Activated CD4-positive, alpha-beta memory T cell treated with anti-CD3 and anti-CD28 coated beads, Interleukin-2, amount 10 ng/mL, durations not matched to agents 7 days and 5 days (primary cell): ENCODE results near the gene MEF2C. TPM values are rescaled to one million over a fixed set of nuclear protein-coding genes. Genes with fewer than 3 reads are reported as not detected.

Experiments
- CTCF ChIA-PET: fragments of 350-600 bp; sonication (Branson Sonifier 250); formaldehyde crosslinking; loops from one replicate; lab custom pipeline; 2021; ENCODE audit warnings: antibody characterized with exemption, inconsistent platforms; lab: Charles Lee
- POLR2A ChIA-PET: fragments of 350-600 bp; sonication (Branson Sonifier 250); formaldehyde crosslinking; loops from one replicate; lab custom pipeline; 2021; ENCODE audit warnings: antibody characterized with exemption; lab: Charles Lee
- DNase-seq: peaks from one replicate; pipeline ENCODE4 v3.0.0-alpha.2; 2020
- H3K27ac Mint-ChIP-seq: one replicate; pipeline ENCODE4 v1.8.0; 2021; ENCODE audit warnings: mild to moderate bottlenecking, mixed read lengths
- H3K27me3 Mint-ChIP-seq: one replicate; pipeline ENCODE4 v1.8.0; 2021; ENCODE audit warnings: mixed read lengths
- H3K36me3 Mint-ChIP-seq: one replicate; pipeline ENCODE4 v1.8.0; 2021; ENCODE audit warnings: low read depth, mixed read lengths
- H3K4me1 Mint-ChIP-seq: one replicate; pipeline ENCODE4 v1.8.0; 2021; ENCODE audit warnings: mixed read lengths
- H3K4me3 Mint-ChIP-seq: one replicate; pipeline ENCODE4 v1.8.0; 2021; ENCODE audit warnings: mild to moderate bottlenecking, mixed read lengths
- H3K9me3 Mint-ChIP-seq: one replicate; pipeline ENCODE4 v1.8.0; 2021; ENCODE audit warnings: mixed read lengths
- total RNA-seq, 2 experiments: library from RNA; stranded (reverse); gene quantifications; one replicate each; pipeline ENCODE4 v1.2.3, GENCODE V29; 2021

Gene MEF2C
- total RNA-seq, 2 experiments from 2014 or later = 0.03 TPM; not detected in 1

DNA sequence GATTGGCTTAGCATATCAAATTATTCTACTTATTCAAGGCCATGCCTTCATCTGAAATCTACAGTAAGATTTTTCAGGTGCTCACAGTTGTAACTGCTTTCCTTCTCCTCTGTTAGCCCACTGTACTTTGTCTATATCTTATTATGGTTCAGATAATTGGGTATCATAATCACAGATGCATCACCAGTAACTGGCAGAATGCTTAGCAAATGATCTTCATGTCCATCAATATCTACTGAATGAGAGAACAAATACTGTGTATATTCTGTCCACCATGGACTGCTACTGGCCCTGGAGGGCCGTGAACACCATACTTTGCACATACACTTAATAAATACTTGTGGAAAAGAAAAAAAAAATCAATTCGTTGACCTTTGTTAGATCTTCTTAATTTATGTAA, 96.2 kb downstream of the MEF2C start:
- POLR2A ChIA-PET = no interaction called here
- Mint-ChIP-seq H3K36me3 (no peaks in the 10 kb centered on the region), H3K9me3 (no peaks in the 10 kb centered on the region), H3K4me3 (no peak overlapping the region), H3K4me1 (peaks cover 4% of the 10 kb centered on the region), H3K27ac (no peak overlapping the region), H3K27me3 (peaks cover 2% of the 10 kb centered on the region)
- DNase-seq = no peak
- CTCF ChIA-PET = interaction anchor here (1.0 kb wide), 1 partner anchor 42 kb away, joined by 3 read pairs; no protein-coding TSS in a partner anchor

DNA sequence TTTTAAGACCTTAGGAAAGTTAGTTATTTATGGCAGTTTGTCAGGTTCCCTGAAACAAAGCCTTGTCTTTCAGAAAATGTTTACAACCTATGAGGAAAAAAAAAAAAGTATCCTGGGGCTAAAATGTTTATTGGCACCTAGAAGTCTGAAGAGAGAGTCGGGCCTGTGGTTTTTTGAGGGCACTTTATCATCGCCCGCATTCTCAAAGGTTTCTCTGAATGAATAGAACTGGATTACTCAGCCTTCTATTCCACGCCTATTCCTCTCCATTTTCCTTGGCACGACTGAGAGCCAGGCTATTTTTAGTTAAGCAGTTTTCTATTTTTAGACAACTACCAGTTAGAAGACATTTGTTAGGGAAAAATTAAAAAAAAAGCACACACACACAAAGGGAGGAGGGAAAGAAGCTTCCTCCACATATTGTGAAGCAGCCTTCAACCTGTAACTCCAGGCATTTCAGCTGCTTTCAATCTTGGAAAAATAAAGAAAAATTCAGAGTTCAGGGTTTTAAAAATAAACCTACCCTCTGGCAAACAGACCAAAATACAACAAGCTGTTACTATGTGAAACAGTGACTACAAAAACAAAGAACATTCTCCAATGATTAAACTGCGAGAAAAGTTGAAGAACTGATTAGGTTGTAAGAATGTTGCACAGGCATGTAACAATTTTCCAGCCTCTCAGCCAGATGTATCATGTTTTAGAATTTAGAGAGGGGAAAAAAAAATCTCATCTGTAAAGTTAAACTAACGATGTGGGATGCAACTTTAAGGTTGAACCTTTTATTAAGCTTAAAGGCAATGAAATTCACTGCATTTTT, 97.0 kb downstream of the MEF2C start:
- no peak for DNase-seq
- ChIA-PET CTCF (no interaction called here), POLR2A (no interaction called here)
- Mint-ChIP-seq H3K9me3 (no peaks in the 10 kb centered on the region), H3K27ac (no peak overlapping the region), H3K27me3 (peaks cover 2% of the 10 kb centered on the region), H3K36me3 (no peaks in the 10 kb centered on the region), H3K4me1 (peaks cover 4% of the 10 kb centered on the region), H3K4me3 (no peak overlapping the region)

DNA sequence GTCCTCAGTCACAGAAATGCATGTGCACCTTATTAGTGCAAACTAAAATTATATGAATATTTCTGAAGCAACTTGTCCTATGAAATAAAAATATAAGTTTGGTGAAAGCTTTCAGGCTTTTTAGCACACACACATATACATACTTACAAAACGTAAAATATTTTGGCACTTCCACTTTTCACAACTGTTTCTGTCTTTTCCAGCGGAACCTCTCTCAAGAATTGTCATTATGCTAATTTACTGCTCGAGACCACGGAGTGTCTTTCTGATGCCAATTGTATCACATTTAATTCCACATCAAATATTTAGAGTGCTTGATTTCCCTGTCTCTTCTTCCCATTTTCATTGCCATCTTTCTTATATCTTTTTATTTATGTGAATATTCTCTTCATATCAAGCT, 100.4 kb downstream of the MEF2C start:
- Mint-ChIP-seq H3K27me3 (no peaks in the 10 kb centered on the region), H3K27ac (no peak overlapping the region), H3K4me3 (no peak overlapping the region), H3K4me1 (peaks cover 4% of the 10 kb centered on the region), H3K36me3 (no peaks in the 10 kb centered on the region), H3K9me3 (no peaks in the 10 kb centered on the region)
- CTCF ChIA-PET = no interaction called here
- DNase-seq = no peak
- POLR2A ChIA-PET = no interaction called here

DNA sequence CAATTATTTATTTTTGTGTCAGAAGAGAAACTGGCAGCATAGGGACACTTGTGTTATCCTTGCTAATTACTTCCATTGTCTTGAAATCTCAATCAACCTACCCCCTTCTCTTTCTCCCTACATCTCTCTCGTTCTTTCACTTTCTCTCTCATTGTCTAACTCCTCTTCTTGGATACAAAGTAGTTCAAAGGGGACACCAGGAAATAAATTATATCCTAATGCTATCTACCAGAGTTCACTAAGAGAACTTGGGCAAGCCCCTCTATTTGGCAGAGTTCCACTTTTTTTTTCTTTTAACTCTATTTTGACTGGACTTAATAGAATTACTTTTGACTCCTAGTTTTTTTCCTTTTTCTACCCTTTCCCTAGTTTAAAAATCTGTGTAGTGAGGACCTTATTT, 102.2 kb downstream of the MEF2C start:
- H3K36me3 Mint-ChIP-seq = no peaks in the 10 kb centered on the region
- no peak overlapping the region for H3K4me3 Mint-ChIP-seq
- no peaks in the 10 kb centered on the region for H3K27me3 Mint-ChIP-seq
- no peak for DNase-seq
- H3K4me1 Mint-ChIP-seq = peaks cover 2% of the 10 kb centered on the region
- no peaks in the 10 kb centered on the region for H3K9me3 Mint-ChIP-seq
- no peak overlapping the region for H3K27ac Mint-ChIP-seq
- ChIA-PET POLR2A (no interaction called here), CTCF (no interaction called here)

DNA sequence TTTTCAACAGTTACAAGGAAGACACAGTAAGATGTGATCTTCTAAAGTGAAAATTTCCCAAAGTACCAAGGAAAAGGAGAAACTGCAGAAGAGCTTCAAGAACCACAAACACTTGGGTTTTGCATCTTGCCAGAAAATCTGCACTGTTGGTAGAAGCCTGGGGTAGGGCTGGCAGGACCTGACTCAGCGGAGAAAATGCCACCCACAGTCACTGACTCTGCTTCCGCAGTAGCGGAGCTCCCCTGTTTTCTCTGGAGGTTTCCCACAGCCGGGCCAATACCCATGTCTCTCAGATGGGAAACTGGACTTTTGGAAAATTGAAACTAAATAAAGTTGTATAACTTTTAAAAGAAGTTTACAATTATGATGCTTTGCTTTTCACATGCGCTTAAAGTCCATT, 104.2 kb downstream of the MEF2C start:
- no peak overlapping the region for H3K27ac Mint-ChIP-seq
- no peaks in the 10 kb centered on the region for H3K9me3 Mint-ChIP-seq
- no peaks in the 10 kb centered on the region for H3K4me1 Mint-ChIP-seq
- no peak for DNase-seq
- no peaks in the 10 kb centered on the region for H3K27me3 Mint-ChIP-seq
- no peak overlapping the region for H3K4me3 Mint-ChIP-seq
- no peaks in the 10 kb centered on the region for H3K36me3 Mint-ChIP-seq
- POLR2A ChIA-PET = no interaction called here
- CTCF ChIA-PET = no interaction called here

DNA sequence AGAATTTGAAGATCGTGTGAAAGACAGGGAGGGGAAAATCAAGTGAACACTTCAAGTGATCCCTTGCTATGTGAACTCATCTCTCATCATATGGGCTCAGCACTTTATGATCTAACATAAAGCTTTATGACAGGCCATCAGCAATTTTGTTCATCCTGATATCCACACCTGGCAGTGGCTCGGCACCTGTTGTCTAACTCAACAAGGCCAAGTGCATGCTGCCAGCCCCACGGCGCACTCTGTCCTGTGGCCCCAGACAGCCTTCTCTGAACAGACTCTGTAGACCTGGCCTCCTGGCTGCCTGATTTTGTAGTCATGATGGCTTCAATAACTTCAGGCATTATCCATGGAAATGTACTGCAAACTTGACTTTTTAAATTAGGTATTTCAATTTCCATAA, 106.3 kb downstream of the MEF2C start:
- ChIA-PET CTCF (no interaction called here), POLR2A (no interaction called here)
- Mint-ChIP-seq H3K27me3 (no peaks in the 10 kb centered on the region), H3K4me3 (no peak overlapping the region), H3K9me3 (no peaks in the 10 kb centered on the region), H3K27ac (no peak overlapping the region), H3K36me3 (no peaks in the 10 kb centered on the region), H3K4me1 (no peaks in the 10 kb centered on the region)
- DNase-seq = no peak

DNA sequence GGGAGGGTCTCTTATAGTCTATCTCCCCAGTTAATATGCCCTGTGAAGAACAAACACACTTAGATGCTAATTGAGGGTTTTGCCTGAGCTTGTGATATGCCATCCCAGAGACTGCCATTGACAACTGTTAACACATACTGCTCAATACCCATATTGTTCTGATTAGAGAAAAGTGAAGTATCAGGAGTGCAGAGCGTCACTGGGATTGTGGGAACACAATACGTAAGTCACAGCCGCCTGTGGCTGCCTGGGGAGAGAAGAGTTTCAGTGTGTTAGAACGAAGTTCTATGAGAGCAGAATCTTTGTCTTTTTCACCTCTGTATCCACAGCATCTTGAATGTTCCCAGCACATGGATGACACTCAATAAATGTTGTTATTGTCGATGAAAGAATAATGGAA, 110.2 kb downstream of the MEF2C start:
- CTCF ChIA-PET = no interaction called here
- Mint-ChIP-seq H3K27me3 (no peaks in the 10 kb centered on the region), H3K9me3 (no peaks in the 10 kb centered on the region), H3K36me3 (no peaks in the 10 kb centered on the region), H3K27ac (no peak overlapping the region), H3K4me1 (no peaks in the 10 kb centered on the region), H3K4me3 (no peak overlapping the region)
- no peak for DNase-seq
- POLR2A ChIA-PET = no interaction called here

DNA sequence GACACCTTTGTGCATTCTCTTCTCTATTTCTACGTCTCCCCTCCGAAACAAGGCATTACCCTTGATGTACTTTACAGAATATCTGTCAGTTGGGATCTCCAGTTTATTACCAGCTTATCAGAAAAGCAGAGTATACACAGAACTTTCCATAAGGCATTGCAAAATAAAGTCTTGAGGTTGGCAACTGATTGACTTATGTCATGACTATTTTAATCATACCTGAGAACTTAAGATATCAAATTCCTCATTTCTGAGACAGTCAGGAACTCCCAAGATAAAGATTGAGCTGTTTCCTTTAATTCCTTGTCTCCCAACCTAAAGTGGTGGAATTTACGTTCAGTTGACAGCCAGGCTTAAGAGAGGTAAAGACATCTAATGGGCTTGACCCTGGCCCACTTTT, 110.9 kb downstream of the MEF2C start:
- CTCF ChIA-PET = no interaction called here
- Mint-ChIP-seq H3K27ac (no peak overlapping the region), H3K36me3 (no peaks in the 10 kb centered on the region), H3K4me3 (no peak overlapping the region), H3K27me3 (no peaks in the 10 kb centered on the region), H3K4me1 (no peaks in the 10 kb centered on the region), H3K9me3 (no peaks in the 10 kb centered on the region)
- POLR2A ChIA-PET = no interaction called here
- DNase-seq = no peak

DNA sequence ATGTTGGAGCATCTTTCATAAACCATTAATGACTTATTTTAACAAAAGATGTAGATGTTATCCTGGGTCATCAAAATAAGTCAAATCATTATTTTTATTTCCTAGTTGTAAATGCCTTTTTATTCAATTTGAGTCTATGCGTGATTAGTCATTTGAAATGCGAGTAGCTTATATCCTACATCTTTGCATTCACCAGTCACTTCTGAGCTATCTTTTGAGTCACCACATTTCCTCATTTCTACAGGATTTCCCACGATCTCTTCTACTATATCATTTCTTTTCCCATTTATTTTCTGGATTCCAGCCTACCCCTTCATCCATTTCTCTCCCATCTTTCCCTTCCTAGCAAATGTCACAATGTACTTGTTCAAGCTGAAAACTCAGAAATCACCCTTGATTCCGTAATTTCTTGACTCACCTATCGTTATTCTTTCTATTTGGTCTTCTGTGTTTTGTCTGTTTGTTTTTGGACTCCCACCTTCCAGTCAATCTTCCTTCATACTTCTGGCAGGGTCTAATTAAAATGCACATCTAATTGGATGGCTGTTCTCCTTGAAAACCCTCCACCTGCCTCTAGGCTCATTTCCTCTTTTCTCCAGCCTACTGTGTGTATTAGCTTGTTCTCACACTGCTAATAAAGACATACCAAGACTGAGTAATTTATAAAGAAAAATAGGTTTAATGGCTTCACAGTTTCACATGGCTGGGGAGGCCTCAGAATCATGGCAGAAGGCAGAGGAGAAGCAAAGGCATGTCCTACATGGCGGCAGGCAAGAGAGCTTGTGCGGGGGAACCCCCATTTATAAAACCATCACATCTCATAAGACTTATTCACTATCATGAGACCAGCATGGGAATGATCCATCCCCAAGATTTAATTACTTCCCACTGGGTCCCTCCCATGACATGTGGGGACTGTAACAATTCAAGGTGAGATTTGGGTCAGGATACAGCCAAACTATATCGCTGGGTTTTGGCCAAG, 112.4 kb downstream of the MEF2C start:
- no peak overlapping the region for H3K27ac Mint-ChIP-seq
- no peaks in the 10 kb centered on the region for H3K9me3 Mint-ChIP-seq
- no peak for DNase-seq
- no peaks in the 10 kb centered on the region for H3K4me1 Mint-ChIP-seq
- H3K4me3 Mint-ChIP-seq = no peak overlapping the region
- ChIA-PET CTCF (no interaction called here), POLR2A (no interaction called here)
- H3K36me3 Mint-ChIP-seq = no peaks in the 10 kb centered on the region
- no peaks in the 10 kb centered on the region for H3K27me3 Mint-ChIP-seq

DNA sequence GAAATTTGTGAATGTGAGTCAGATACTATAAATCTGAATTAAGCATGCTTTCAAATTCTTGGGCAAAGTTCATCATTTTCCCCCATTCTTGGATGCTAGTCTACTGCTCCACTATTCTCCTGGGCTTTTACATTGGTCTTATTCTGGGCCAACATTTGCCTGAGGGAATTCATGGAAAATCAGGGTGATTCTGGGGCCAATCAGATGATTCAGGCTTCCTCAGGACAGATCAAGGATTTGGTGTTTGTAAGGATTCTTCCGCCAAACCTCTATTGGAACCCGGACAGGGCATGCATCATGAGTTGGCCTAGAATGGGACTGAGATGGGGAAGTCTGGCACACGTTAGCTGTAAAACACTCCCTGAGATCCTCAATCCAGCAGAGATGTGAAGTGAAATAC, 113.8 kb downstream of the MEF2C start:
- Mint-ChIP-seq H3K27ac (no peak overlapping the region), H3K4me1 (no peaks in the 10 kb centered on the region), H3K27me3 (no peaks in the 10 kb centered on the region), H3K4me3 (no peak overlapping the region), H3K36me3 (no peaks in the 10 kb centered on the region), H3K9me3 (no peaks in the 10 kb centered on the region)
- DNase-seq = no peak
- ChIA-PET POLR2A (no interaction called here), CTCF (no interaction called here)

DNA sequence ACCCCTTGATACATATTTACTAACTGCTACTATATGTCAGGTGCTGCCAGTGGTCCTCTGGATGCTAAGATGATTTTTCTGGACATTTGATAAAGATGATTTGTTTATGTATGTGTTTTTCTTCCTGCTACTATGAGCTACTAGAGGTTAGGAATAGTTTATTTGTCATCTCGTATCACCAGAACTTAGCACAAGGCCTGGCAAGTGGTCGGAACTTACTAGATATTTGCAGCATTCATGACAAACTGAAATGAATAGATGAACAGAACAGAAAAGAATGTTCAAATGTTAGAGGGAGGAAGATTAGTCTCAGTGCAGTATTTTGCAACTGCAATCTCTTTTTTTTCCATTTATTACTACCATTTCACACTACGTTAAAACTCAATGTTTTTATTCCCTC, 114.6 kb downstream of the MEF2C start:
- ChIA-PET CTCF (no interaction called here), POLR2A (no interaction called here)
- Mint-ChIP-seq H3K9me3 (no peaks in the 10 kb centered on the region), H3K27me3 (no peaks in the 10 kb centered on the region), H3K36me3 (no peaks in the 10 kb centered on the region), H3K4me1 (no peaks in the 10 kb centered on the region), H3K4me3 (no peak overlapping the region), H3K27ac (no peak overlapping the region)
- no peak for DNase-seq

DNA sequence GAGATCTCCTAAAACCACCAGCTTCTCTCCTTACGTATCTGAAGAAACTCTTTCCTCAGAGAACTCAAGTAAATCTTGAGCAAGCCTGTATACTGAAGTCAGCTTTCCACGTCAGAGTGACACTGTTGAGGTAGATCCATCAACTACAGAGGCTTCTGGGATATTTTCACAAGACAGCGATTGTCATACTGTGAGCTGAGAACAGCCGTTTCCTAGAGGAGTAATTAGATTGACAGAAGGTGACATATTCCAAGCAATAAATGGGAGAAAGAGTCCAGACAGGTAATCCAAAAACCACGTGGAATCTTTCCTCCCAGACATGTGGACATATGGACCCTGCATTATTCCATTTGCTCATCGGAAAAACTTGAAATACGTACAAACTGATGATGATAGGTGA, 117.2 kb downstream of the MEF2C start:
- H3K9me3 Mint-ChIP-seq = no peaks in the 10 kb centered on the region
- H3K27me3 Mint-ChIP-seq = no peaks in the 10 kb centered on the region
- DNase-seq = no peak
- no peaks in the 10 kb centered on the region for H3K4me1 Mint-ChIP-seq
- H3K27ac Mint-ChIP-seq = no peak overlapping the region
- no peaks in the 10 kb centered on the region for H3K36me3 Mint-ChIP-seq
- POLR2A ChIA-PET = no interaction called here
- CTCF ChIA-PET = interaction anchor here (1.1 kb wide), 1 partner anchor 38 kb away, joined by 3 read pairs; no protein-coding TSS in a partner anchor
- no peak overlapping the region for H3K4me3 Mint-ChIP-seq

DNA sequence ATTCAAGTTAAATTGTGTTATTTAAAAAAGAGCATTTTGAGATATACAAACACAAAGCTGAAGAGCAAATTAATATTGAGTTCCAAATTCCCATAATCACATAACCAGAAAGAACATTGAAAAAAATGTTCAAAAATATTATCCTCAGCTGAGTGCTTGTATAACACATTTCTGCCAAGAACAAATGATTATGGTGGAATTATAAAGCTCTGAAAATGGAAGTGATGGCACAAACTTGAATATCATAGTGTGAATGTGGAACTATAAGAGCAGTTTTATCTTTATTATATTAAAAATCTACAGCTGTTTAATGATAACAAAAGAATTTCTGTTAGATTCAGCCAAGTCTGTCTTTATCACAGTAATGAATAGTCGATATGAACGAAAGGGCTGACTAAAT, 117.8 kb downstream of the MEF2C start:
- no peaks in the 10 kb centered on the region for H3K27me3 Mint-ChIP-seq
- no peak for DNase-seq
- no peaks in the 10 kb centered on the region for H3K4me1 Mint-ChIP-seq
- H3K4me3 Mint-ChIP-seq = no peak overlapping the region
- H3K27ac Mint-ChIP-seq = no peak overlapping the region
- no peaks in the 10 kb centered on the region for H3K36me3 Mint-ChIP-seq
- ChIA-PET POLR2A (no interaction called here), CTCF (interaction anchor here (1.1 kb wide), 1 partner anchor 37 kb away, joined by 3 read pairs; no protein-coding TSS in a partner anchor)
- no peaks in the 10 kb centered on the region for H3K9me3 Mint-ChIP-seq
